ENCODE measurements around the gene ROBO2.

ROBO2 gene

GRCh38 chr3:77122652-77123051, 82.8 kb downstream of the ROBO2 start:
- peak; percentile 12 for DNase-seq

GRCh38 chr3:77125966-77126365, 86.1 kb downstream of the ROBO2 start:
- peak; percentile 13 for DNase-seq

GRCh38 chr3:77134769-77135168, 94.9 kb downstream of the ROBO2 start:
- peak; percentile 88 for DNase-seq

- DNase-seq, result peak; percentile 69
Measured at GRCh38 chr3:77137559-77137958, 97.7 kb downstream of the ROBO2 start.

GRCh38 chr3:77139624-77140023, 99.7 kb downstream of the ROBO2 start:
- peak; percentile 61 for DNase-seq

- DNase-seq, result no peak
Measured at GRCh38 chr3:77141423-77141822, 101.5 kb downstream of the ROBO2 start.

GRCh38 chr3:77142578-77142977, 102.7 kb downstream of the ROBO2 start:
- DNase-seq, result peak; percentile 42

- DNase-seq, result peak; percentile 92
Measured at GRCh38 chr3:77146004-77146403, 106.1 kb downstream of the ROBO2 start.

- DNase-seq, result peak; percentile 91
Measured at GRCh38 chr3:77147836-77148578, 108.1 kb downstream of the ROBO2 start.

- peak; percentile 47 for DNase-seq
Measured at GRCh38 chr3:77149382-77149781, 109.5 kb downstream of the ROBO2 start.

- DNase-seq, result no peak
Measured at GRCh38 chr3:77150028-77150427, 110.1 kb downstream of the ROBO2 start.

GRCh38 chr3:77150759-77151158, 110.9 kb downstream of the ROBO2 start:
- DNase-seq, result no peak

- peak; percentile 69 for DNase-seq
Measured at GRCh38 chr3:77158730-77159581, 119.1 kb downstream of the ROBO2 start.

- DNase-seq, result peak; percentile 92
Measured at GRCh38 chr3:77160931-77161497, 121.1 kb downstream of the ROBO2 start.

GRCh38 chr3:77169823-77170222, 129.9 kb downstream of the ROBO2 start:
- DNase-seq, result no peak

GRCh38 chr3:77171026-77171425, 131.1 kb downstream of the ROBO2 start:
- no peak for DNase-seq

- peak; percentile 75 for DNase-seq
Measured at GRCh38 chr3:77179762-77180161, 139.9 kb downstream of the ROBO2 start.

GRCh38 chr3:77182341-77182740, 142.4 kb downstream of the ROBO2 start:
- DNase-seq, result no peak

- DNase-seq, result no peak
Measured at GRCh38 chr3:77186319-77186718, 146.4 kb downstream of the ROBO2 start.

GRCh38 chr3:77186728-77187127, 146.8 kb downstream of the ROBO2 start:
- DNase-seq, result peak; percentile 20

- peak; percentile 7 for DNase-seq
Measured at GRCh38 chr3:77188210-77188609, 148.3 kb downstream of the ROBO2 start.

- DNase-seq, result no peak
Measured at GRCh38 chr3:77189258-77189657, 149.4 kb downstream of the ROBO2 start.

- no peak for DNase-seq
Measured at GRCh38 chr3:77189684-77190083, 149.8 kb downstream of the ROBO2 start.

GRCh38 chr3:77190374-77190773, 150.5 kb downstream of the ROBO2 start:
- no peak for DNase-seq

All from NCI-H69 (cell line).